NCI-H1694 (cell line): ENCODE measurements around the gene TMED6.

Experiments used
- DNase-seq: peaks from one replicate; lab custom pipeline; 2025; lab: John Stamatoyannopoulos, UW

The TMED6 gene

GRCh38 chr16:69351309-69352027 is at the start of gene TMED6:
Gene TMED6, minus strand, starts transcription at chr16:69351786. Its CDS starts 33 bp downstream, at chr16:69351753.
- peak; percentile 37 for DNase-seq

- DNase-seq: no peak
Measured at GRCh38 chr16:69399361-69399760, 47.8 kb upstream of the TMED6 start.

- DNase-seq: peak; percentile 52
Measured at GRCh38 chr16:69397821-69398521, 46.4 kb upstream of the TMED6 start.

GRCh38 chr16:69396187-69397061 is 44.8 kb upstream of the TMED6 start:
- DNase-seq: peak; percentile 82

- DNase-seq: no peak
Measured at GRCh38 chr16:69395859-69396186, 44.2 kb upstream of the TMED6 start.

GRCh38 chr16:69393898-69394849 is 42.6 kb upstream of the TMED6 start:
- no peak for DNase-seq

- no peak for DNase-seq
Measured at GRCh38 chr16:69386596-69386995, 35.0 kb upstream of the TMED6 start.

- DNase-seq: no peak
Measured at GRCh38 chr16:69384974-69385373, 33.4 kb upstream of the TMED6 start.

- DNase-seq: no peak
Measured at GRCh38 chr16:69382421-69382820, 30.8 kb upstream of the TMED6 start.

- DNase-seq: no peak
Measured at GRCh38 chr16:69381231-69381630, 29.6 kb upstream of the TMED6 start.

- DNase-seq: no peak
Measured at GRCh38 chr16:69378760-69379159, 27.2 kb upstream of the TMED6 start.

- no peak for DNase-seq
Measured at GRCh38 chr16:69378036-69378435, 26.4 kb upstream of the TMED6 start.

GRCh38 chr16:69376393-69377059 is 24.9 kb upstream of the TMED6 start:
- DNase-seq: no peak

- DNase-seq: no peak
Measured at GRCh38 chr16:69373019-69373418, 21.4 kb upstream of the TMED6 start.

- DNase-seq: no peak
Measured at GRCh38 chr16:69371564-69371963, 20.0 kb upstream of the TMED6 start.

- no peak for DNase-seq
Measured at GRCh38 chr16:69368866-69369265, 17.3 kb upstream of the TMED6 start.

GRCh38 chr16:69367980-69368379 is 16.4 kb upstream of the TMED6 start:
- no peak for DNase-seq

GRCh38 chr16:69366431-69366830 is 14.8 kb upstream of the TMED6 start:
- DNase-seq: no peak

GRCh38 chr16:69365901-69366300 is 14.3 kb upstream of the TMED6 start:
- DNase-seq: no peak

- no peak for DNase-seq
Measured at GRCh38 chr16:69364088-69364487, 12.5 kb upstream of the TMED6 start.

- no peak for DNase-seq
Measured at GRCh38 chr16:69363281-69363717, 11.7 kb upstream of the TMED6 start.
